Thoracic aorta (tissue), 2 donors: ENCODE results near the gene KRTAP16-1. TPM values are rescaled to one million over a fixed set of nuclear protein-coding genes. Genes with fewer than 3 reads are reported as not detected.
"Not testable (repeated sequence)": the region's sequence is repeated elsewhere in the genome, so short reads cannot be mapped to it uniquely, and the experiment has no call there.

Source experiments
- ATAC-seq: fragments of 150-250 bp; one replicate; pipeline ENCODE4 v1.8.0; 2017; ENCODE audit warnings: low read depth; ENCODE audit not compliant: insufficient number of reproducible peaks, low FRiP score
- DNase-seq: peaks from one replicate; pipeline ENCODE4 v3.0.0-alpha.2; 2020; ENCODE audit warnings: low spot score
- H3K27ac ChIP-seq, 2 donors: fragments of 200-600 bp; sonication (generic); 1 replicate in 1 of 2; 2 replicates in 1 of 2; pipeline ENCODE4 v1.5.1; 2016; ENCODE audit warnings: mild to moderate bottlenecking in 2 of 2, moderate library complexity in 2 of 2
- H3K27me3 ChIP-seq: fragments of 200-600 bp; sonication (generic); replicated peaks from 2 replicates; pipeline ENCODE4 v1.6.0; 2016; ENCODE audit warnings: mild to moderate bottlenecking; ENCODE audit not compliant: insufficient read depth
- H3K36me3 ChIP-seq: fragments of 200-600 bp; sonication (generic); one replicate; pipeline ENCODE4 v1.5.1; 2016
- H3K4me1 ChIP-seq, 2 donors: fragments of 200-600 bp; sonication (generic); 1 replicate in 1 of 2; 2 replicates in 1 of 2; pipeline versions ENCODE4 v1.5.1 to v1.6.0; 2016; ENCODE audit warnings: low read depth in 2 of 2, mild to moderate bottlenecking in 1 of 2; ENCODE audit not compliant: control insufficient read depth in 1 of 2
- H3K4me3 ChIP-seq: fragments of 200-600 bp; sonication (generic); 2 replicates; pipeline ENCODE4 v1.5.1; 2016; ENCODE audit warnings: mild to moderate bottlenecking
- H3K9me3 ChIP-seq: fragments of 200-600 bp; sonication (generic); 2 replicates; pipeline ENCODE4 v1.5.1; 2016
- CTCF ChIP-seq: fragments of 200-600 bp; sonication (generic); IDR thresholded peaks from one replicate; pipeline ENCODE4 v1.5.1; 2019; ENCODE audit warnings: antibody characterized with exemption
- total RNA-seq, 2 donors: library from RNA; depleted of rRNA; stranded (reverse); fragments of >200 nt; gene quantifications; one replicate each; pipeline versions ENCODE4 v1.1.0 to v1.2.3, GENCODE V29; 2016

KRTAP16-1 gene
- total RNA-seq, 2 donors from 2014 or later = not detected

GRCh38 chr17:41347869-41348760 lies 39.0 kb upstream of the KRTAP16-1 start:
- no peak overlapping the region for H3K4me3 ChIP-seq
- H3K36me3 ChIP-seq = no peaks in the 10 kb centered on the region
- DNase-seq (no peak), ATAC-seq (no peak)
- H3K4me1 ChIP-seq = no peaks in the 10 kb centered on the region
- no peaks in the 10 kb centered on the region for H3K27me3 ChIP-seq
- H3K27ac ChIP-seq = no peak overlapping the region
- H3K9me3 ChIP-seq = no peaks in the 10 kb centered on the region
- no peak for TF ChIP-seq CTCF

GRCh38 chr17:41346421-41346820 lies 37.3 kb upstream of the KRTAP16-1 start:
- not testable (repeated sequence) for H3K4me1 ChIP-seq, H3K27ac ChIP-seq, H3K4me3 ChIP-seq, ATAC-seq, DNase-seq, H3K36me3 ChIP-seq, H3K9me3 ChIP-seq, H3K27me3 ChIP-seq

GRCh38 chr17:41345992-41346391 lies 36.9 kb upstream of the KRTAP16-1 start:
- no peak overlapping the region for H3K4me3 ChIP-seq
- no peaks in the 10 kb centered on the region for H3K4me1 ChIP-seq
- no peak overlapping the region for H3K27ac ChIP-seq
- no peaks in the 10 kb centered on the region for H3K27me3 ChIP-seq
- no peak for DNase-seq
- H3K36me3 ChIP-seq = no peaks in the 10 kb centered on the region
- TF ChIP-seq CTCF = no peak
- H3K9me3 ChIP-seq = no peaks in the 10 kb centered on the region
- no peak for ATAC-seq

- DNase-seq (no peak), ATAC-seq (no peak)
- H3K4me3 ChIP-seq = no peak overlapping the region
- no peaks in the 10 kb centered on the region for H3K4me1 ChIP-seq
- no peak for TF ChIP-seq CTCF
- H3K27ac ChIP-seq = no peak overlapping the region
- H3K36me3 ChIP-seq = no peaks in the 10 kb centered on the region
- H3K9me3 ChIP-seq = no peaks in the 10 kb centered on the region
- no peaks in the 10 kb centered on the region for H3K27me3 ChIP-seq
Observed at GRCh38 chr17:41343029-41343428, 33.9 kb upstream of the KRTAP16-1 start.

GRCh38 chr17:41340934-41341861 lies 32.1 kb upstream of the KRTAP16-1 start:
- H3K27ac ChIP-seq = no peak overlapping the region
- ATAC-seq (no peak), DNase-seq (no peak)
- no peak overlapping the region for H3K4me3 ChIP-seq
- H3K27me3 ChIP-seq = no peaks in the 10 kb centered on the region
- no peaks in the 10 kb centered on the region for H3K9me3 ChIP-seq
- no peaks in the 10 kb centered on the region for H3K36me3 ChIP-seq
- no peaks in the 10 kb centered on the region for H3K4me1 ChIP-seq
- no peak for TF ChIP-seq CTCF
